NCI-H2107 treated with DMSO at 0.1 percent for 48 hours (cell line): ENCODE data around the gene ATXN7.

Experiments
- DNase-seq: peaks from one replicate; lab custom pipeline; 2025; ENCODE audit not compliant: unreplicated experiment; lab: John Stamatoyannopoulos, UW

Gene ATXN7

GRCh38 chr3:64011685-64012084, 148.0 kb downstream of the ATXN7 start:
- no peak for DNase-seq

DNA sequence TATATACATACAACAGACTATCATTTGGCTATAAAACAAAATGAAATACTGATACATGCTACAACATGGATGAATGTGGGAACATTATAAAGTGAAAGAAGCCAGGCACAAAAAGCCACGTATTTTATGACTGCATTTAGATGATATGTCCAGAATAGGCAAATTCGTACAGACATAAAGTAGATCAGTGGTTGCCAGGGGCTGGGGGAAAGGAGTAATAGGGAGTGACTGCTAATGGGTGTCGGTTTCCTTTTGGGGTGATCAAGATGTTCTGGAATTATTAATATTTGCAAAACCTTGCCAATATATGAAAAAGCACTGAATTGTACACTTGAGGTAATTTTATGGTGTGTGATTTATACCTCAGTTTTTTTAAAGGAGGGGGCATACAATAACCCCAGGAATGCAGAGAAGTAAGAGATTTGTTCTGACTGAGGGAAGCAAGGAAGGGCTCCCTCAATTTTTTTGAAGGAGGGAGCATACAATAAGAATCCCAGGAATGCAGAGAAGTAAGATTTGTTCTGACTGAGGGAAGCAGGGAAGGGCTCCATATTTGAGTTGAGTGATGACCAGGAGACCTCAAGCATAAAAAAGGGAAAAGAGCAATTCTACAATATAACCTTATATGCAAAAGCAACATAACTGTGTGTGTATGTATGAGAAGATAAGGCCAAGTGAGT, 153.4 kb downstream of the ATXN7 start:
- no peak for DNase-seq

DNA sequence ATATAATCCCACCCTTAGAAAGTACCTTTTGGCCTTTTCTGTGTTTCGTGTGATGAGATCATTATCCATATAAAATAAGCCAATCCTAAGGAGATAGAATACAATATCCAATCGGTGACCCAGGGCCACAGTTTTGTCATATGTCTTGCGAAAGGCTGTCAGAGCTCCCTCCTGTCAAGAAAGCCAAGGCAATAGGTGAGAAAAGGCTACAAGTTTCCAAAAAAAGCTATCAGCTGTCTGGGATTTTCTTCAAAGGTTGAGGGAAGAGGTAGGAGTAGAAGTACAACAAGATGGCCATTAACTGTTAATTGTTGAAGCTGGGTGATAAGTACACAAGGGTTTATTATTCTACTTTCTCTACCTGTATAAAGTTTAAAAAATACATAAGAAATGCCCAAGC, 155.6 kb downstream of the ATXN7 start:
- DNase-seq, result no peak

GRCh38 chr3:64019879-64020278, 156.2 kb downstream of the ATXN7 start:
- no peak for DNase-seq

GRCh38 chr3:64021922-64022321, 158.3 kb downstream of the ATXN7 start:
- DNase-seq, result no peak

DNA sequence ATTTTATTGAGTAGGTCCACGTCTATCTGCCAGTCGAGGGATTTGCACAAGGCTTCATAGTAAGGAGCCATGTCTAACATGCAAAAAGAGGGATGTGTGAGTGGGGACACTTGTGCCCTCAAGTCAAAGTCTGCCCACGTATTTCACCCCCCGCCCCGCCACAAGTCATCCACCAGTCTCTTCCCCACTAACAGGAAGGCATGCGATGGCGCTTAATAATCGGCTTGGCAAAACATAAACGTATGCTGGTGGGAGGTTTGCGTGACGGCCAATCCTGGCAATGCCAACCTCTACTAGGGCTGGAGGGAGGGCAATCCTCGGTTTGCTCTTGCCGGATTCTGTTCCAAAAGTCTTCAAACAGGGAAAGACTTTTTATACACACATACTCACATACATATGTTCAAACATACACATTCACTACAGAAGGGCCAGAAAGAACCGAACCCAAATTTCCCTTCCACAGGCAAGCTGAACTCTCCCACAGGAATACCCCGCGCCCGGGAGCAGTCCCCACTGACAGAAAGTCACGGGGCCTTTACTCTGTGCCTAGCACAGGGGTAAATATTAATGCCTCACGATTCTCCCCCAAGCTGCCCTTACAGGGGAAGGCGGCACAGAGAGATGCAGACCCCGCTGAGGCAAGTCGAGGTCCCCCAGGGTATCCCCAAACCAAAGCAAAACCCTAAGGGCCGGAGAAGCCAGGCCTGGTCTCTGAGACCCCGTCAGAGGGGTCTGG, 159.0 kb downstream of the ATXN7 start:
- DNase-seq, result no peak

- peak; percentile 15 for DNase-seq
These were observed 159.7 kb downstream of the ATXN7 start, which contains the start of gene PSMD6 for GRCh38 chr3:64023187-64023860. PSMD6 (minus strand) TSS chr3:64023494; CDS start chr3:64023419, 75 bp downstream.

GRCh38 chr3:64023861-64024223, 160.2 kb downstream of the ATXN7 start:
- no peak for DNase-seq

GRCh38 chr3:64026346-64026745, 162.7 kb downstream of the ATXN7 start:
- DNase-seq, result no peak

DNA sequence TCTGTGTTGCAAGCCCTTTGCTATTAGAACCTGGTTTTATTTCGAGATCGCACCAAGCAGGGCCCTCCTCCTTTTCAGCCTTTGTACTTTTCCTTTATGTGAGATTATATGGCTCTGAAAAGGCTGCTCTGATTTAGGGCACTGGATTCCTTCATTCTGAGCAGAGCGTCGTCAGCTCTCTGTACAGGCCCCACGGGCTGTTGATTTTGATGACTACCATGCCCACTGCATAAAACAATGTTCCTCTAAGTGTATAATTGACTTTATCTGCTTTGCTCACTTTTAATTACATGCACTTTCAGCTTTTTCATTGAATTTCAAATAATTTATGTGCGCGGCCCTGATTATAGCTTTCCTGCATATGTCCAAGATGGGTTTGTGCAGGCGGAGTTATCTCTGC, 164.0 kb downstream of the ATXN7 start:
- no peak for DNase-seq

- no peak for DNase-seq
These were observed 165.1 kb downstream of the ATXN7 start for GRCh38 chr3:64028754-64029153.

- DNase-seq, result no peak
These were observed 165.6 kb downstream of the ATXN7 start for GRCh38 chr3:64029287-64029686.

- peak; percentile 23 for DNase-seq
These were observed 167.1 kb downstream of the ATXN7 start for GRCh38 chr3:64030741-64031140.

DNA sequence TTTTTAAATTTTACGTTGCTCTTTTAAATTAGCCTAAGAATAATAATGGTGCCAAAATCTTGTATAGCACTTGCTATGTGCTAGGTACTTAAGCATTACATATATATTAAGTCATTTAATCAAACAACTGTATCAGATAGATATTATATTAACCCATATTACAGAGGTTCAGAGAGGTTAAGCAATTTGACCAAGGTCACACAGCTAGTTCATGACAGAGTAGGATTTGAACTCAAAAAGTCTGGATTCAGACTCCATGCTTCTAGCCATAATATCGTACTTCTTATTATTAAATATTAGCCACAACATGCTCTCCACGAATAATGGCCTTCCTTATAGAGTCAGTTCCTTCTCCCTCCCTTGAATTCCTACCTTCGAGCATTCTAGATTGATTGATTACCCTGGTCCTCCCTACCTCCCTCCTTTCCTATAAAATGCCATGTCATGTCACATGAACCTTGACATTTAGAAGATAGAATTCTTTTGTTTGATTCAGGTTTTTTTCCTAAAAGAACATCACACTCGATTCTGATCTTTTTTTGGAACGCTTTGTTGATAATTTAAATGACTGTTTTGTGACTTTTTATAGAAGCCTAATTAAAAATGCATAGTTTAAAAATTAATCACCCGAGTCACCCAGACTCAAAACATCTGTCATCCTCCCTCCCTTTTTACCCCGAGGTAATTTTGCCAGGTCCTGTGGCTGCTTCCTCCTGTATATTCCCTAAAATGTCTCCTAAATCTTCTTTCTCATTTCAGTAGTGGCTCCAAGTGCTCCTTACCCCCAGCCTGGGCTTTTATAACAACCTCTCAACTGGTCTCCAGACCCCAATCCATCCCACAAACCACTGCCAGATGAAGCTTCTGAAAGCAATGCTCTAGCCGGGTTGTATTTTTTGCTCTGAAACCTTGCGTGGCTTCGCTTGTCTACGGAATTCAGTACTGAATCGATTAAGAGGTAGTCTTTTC, 168.2 kb downstream of the ATXN7 start:
- no peak for DNase-seq

GRCh38 chr3:64033069-64033468, 169.4 kb downstream of the ATXN7 start:
- no peak for DNase-seq

GRCh38 chr3:64037084-64037483, 173.4 kb downstream of the ATXN7 start:
- DNase-seq, result no peak

- no peak for DNase-seq
These were observed 174.6 kb downstream of the ATXN7 start for GRCh38 chr3:64038253-64038767.

DNA sequence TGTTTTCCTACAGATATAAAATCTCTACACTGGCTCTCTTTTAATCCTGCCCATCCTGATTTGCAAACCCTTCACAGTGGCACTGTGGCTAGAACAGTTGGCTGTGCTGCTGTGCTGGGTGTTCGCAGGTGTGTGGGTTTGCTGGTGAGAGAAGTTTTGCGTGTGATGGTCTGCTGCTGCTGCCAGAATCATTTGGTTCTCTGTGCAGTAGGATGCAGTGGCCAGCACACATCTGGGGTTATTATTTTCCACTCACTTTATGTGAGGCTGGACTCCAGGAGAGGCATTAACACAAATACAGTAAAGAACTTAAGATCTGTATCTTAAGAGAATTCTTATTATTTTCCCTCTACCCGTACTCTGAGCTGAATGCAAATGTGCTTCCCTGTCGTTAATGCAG, 175.7 kb downstream of the ATXN7 start:
- no peak for DNase-seq

DNA sequence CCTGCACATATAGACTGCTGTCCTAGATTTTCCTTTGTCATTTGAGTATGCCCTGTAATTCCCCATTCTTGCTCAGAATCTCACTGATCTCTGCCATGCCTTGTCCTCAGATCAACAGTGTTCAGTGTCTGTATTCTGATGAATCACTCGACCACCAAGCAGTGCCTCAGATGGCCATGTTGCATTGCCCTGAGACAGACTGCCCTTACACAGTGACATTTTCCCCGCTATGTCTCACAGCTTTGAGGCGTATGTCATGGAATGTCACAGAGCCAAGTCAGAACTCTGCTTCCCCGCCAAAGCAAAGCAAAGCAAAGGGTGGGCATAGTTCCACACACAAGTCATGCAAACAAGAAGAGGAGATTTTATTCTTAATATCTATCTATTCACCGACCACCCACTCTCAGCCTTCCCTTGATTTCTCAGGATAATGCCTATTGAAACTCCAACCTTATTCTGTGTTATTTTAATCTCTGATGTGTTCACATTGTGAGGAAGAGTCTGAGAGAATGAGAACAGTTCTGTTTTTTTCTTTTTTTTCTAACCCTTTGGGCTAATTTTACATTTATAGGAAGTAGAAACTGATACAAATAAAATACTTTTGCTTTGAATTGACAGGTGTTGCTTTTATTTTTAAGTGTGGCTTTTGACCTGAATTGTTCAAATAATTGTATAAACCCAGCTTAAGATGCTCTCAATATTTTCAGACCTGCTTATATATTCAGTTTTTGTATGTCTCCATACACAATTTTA, 176.5 kb downstream of the ATXN7 start:
- no peak for DNase-seq

- no peak for DNase-seq
These were observed 179.3 kb downstream of the ATXN7 start for GRCh38 chr3:64042952-64043351.
